Measurements from ENCODE around the gene SCARB1. TPM values are rescaled to one million over a fixed set of nuclear protein-coding genes. Genes with fewer than 3 reads are reported as not detected.
A peak's percentile ranks its signal among the peaks of the same experiment; 100 is the strongest.

The SCARB1 gene
- total and polyA plus RNA-seq, 2 donors (not counting 3 experiments of a cell fraction or from before 2014, with no cell fraction given) = 125 to 141 TPM

DNA sequence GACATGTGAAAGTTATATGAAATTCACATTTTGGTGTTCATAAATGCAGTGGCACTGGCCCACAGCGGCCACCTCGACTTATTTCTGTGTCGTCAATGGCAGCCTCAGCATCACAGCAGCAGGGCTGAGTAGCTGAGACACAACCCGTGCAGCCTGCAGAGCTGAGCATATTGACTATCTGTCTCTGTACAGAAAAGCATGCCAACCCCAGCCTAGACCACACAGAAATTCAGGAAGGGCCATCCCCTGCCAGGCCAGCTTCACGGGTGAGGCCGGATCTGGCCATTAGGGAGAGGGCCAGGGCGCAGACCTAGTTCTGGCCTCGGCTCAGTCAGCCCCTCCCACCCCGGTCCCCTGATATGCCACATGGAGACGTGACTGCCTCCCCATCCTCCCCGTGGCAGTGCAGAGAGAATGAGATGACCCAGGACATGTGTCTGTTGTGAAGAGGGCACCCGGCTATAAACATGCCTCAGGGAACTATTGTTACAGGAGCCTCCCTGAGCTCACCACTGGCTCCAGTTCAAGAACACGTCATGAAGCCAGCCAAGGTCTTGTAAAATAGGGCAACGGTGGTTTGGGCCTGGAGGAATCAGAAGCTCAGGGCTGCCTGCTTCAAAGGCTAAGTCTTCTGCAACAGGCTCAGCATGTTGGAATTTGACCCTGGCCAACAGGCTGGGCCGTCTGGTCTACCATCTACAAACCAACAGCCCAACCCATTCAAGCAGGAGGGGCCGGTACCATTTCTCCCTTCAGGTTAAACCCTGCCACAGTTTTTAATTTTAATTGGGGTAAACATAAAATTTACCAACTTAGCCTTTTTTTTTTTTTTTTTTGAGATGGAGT is 25.5 kb downstream of the SCARB1 start:
- DNase-seq (ENCODE audit: low read depth, low spot score) = peak; percentile 90
- Histone ChIP-seq H3K4me1 (ENCODE audit: control insufficient read depth, extremely low read depth, insufficient read depth, low read length) (peaks cover 4% of the 10 kb centered on the region), H3K9me3 (replicated peaks; ENCODE audit: control insufficient read depth, insufficient read depth, low read length) (no peaks in the 10 kb centered on the region), H3K27ac (ENCODE audit: insufficient read depth, low read depth, low read length) (no peak overlapping the region), H3K4me3 (replicated peaks in 1 of 3; ENCODE audit: insufficient read depth in 1 of 3, low read depth in 1 of 3, low read length in 3 of 3) (no peak overlapping the region), H2AFZ (ENCODE audit: low read depth, low read length) (no peak overlapping the region), H3K36me3 (ENCODE audit: control insufficient read depth in 2 of 2, extremely low read depth in 1 of 2, insufficient read depth in 2 of 2, low read length in 2 of 2) (no peaks in the 10 kb centered on the region), H3K4me2 (ENCODE audit: insufficient read depth, low read length) (no peak overlapping the region), H4K20me1 (replicated peaks; ENCODE audit: control insufficient read depth, extremely low read depth, insufficient read depth, low read length) (no peaks in the 10 kb centered on the region), H3K9me1 (replicated peaks; ENCODE audit: control insufficient read depth, extremely low read depth, insufficient read depth, low read length) (no peaks in the 10 kb centered on the region), H3K9ac (replicated peaks; ENCODE audit: extremely low read depth, insufficient read depth, low read length) (no peak overlapping the region), H3K27me3 (ENCODE audit: control insufficient read depth in 2 of 2, insufficient read depth in 2 of 2, low read length in 2 of 2) (no peaks in the 10 kb centered on the region), H3K79me2 (ENCODE audit: control insufficient read depth, insufficient read depth, low read length) (peaks cover 40% of the 10 kb centered on the region)
- no TSS peak for BruUV-seq (replicated peaks)
- dilution Hi-C loops (cut with MboI; ENCODE audit: extremely low pct_ligation_motif_present, low sequenced_read_pairs) = no loop called here
- CTCF ChIA-PET = interaction anchor here (0.9 to 1.0 kb wide), 4 partner anchors 11 to 806 kb away, joined by 3 to 5 read pairs (median 3); no protein-coding TSS in a partner anchor
- intact Hi-C loops (cut with micrococcal nuclease) = no loop called here
- TF ChIP-seq POLR2A (IDR thresholded peaks at IDR 0.05; ENCODE audit: low read depth, low read length) (no peak), FOS (IDR thresholded peaks at IDR 0.05; ENCODE audit: borderline replicate concordance, insufficient read depth, low read length) (no peak), EZH2 (IDR thresholded peaks at IDR 0.05; ENCODE audit: borderline replicate concordance, low read depth, low read length, severe bottlenecking) (no peak), CTCF (IDR thresholded peaks at IDR 0.05; ENCODE audit: extremely low read depth in 1 of 2, insufficient read depth in 1 of 2, low read depth in 1 of 2, low read length in 2 of 2) (no peak), MYC (IDR thresholded peaks at IDR 0.05; ENCODE audit: low read depth, low read length) (no peak), POLR2AphosphoS5 (IDR thresholded peaks at IDR 0.05; ENCODE audit: insufficient read depth, low read depth, low read length) (no peak), JUN (IDR thresholded peaks at IDR 0.05; ENCODE audit: borderline replicate concordance, insufficient read depth, insufficient read length, low read depth) (no peak), GATA2 (IDR thresholded peaks at IDR 0.05; ENCODE audit: insufficient read depth, insufficient read length, low read depth, low read length) (no peak)
- TF ChIP-seq, protein P1, sequence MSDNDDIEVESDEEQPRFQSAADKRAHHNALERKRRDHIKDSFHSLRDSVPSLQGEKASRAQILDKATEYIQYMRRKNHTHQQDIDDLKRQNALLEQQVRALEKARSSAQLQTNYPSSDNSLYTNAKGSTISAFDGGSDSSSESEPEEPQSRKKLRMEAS (IDR thresholded peaks at IDR 0.05; ENCODE audit: insufficient read depth, insufficient read length) = no peak
- peak; percentile 94 for FAIRE-seq
- POLR2A ChIA-PET = no interaction called here
